Activated CD4-positive, alpha-beta T cell treated with anti-CD3 and anti-CD28 coated beads, Interleukin-2, Interleukin-6, amounts not matched to agents 100 ng/mL and 50 ng/mL, durations not matched to agents 16 hours and 8 hours (primary cell): ENCODE results near the gene RPRD1B.

ENCODE experiments used
- DNase-seq: peaks from one replicate; pipeline ENCODE4 v3.0.0-alpha.2; 2020

RPRD1B gene

GRCh38 chr20:38033330-38034107 is at the start of gene RPRD1B, which contains the start of gene TTI1:
Gene RPRD1B, plus strand, starts transcription at chr20:38033746. Its CDS starts 202 bp downstream, at chr20:38033948.
Gene TTI1, minus strand, starts transcription at chr20:38033456. Its CDS starts 19,640 bp downstream, at chr20:38013816.
- peak; percentile 94 for DNase-seq

- DNase-seq, result no peak
Measured at GRCh38 chr20:37984018-37984785, 49.3 kb upstream of the RPRD1B start.

GRCh38 chr20:37986044-37986858 is 47.3 kb upstream of the RPRD1B start:
- no peak for DNase-seq

- no peak for DNase-seq
Measured at GRCh38 chr20:37986873-37987601, 46.5 kb upstream of the RPRD1B start.

GRCh38 chr20:37987602-37988290 is 45.8 kb upstream of the RPRD1B start:
- no peak for DNase-seq

GRCh38 chr20:37988306-37988954 is 45.1 kb upstream of the RPRD1B start:
- no peak for DNase-seq

- peak; percentile 43 for DNase-seq
Measured at GRCh38 chr20:37989601-37990295, 43.8 kb upstream of the RPRD1B start.

GRCh38 chr20:37990571-37991151 is 42.9 kb upstream of the RPRD1B start:
- peak; percentile 91 for DNase-seq

GRCh38 chr20:37991157-37991866 is 42.2 kb upstream of the RPRD1B start:
- DNase-seq, result peak; percentile 50

- DNase-seq, result no peak
Measured at GRCh38 chr20:37991908-37992307, 41.6 kb upstream of the RPRD1B start.

- peak; percentile 30 for DNase-seq
Measured at GRCh38 chr20:37992802-37993409, 40.6 kb upstream of the RPRD1B start.

- no peak for DNase-seq
Measured at GRCh38 chr20:37994512-37994911, 39.0 kb upstream of the RPRD1B start.

- DNase-seq, result no peak
Measured at GRCh38 chr20:37995856-37996605, 37.5 kb upstream of the RPRD1B start.

GRCh38 chr20:37997516-37997915 is 36.0 kb upstream of the RPRD1B start:
- DNase-seq, result no peak

- DNase-seq, result no peak
Measured at GRCh38 chr20:37999526-38000263, 33.9 kb upstream of the RPRD1B start.

GRCh38 chr20:38000293-38000692 is 33.3 kb upstream of the RPRD1B start:
- DNase-seq, result no peak

GRCh38 chr20:38001173-38001875 is 32.2 kb upstream of the RPRD1B start:
- peak; percentile 72 for DNase-seq
